ENCODE results near the gene C6orf47. TPM values are rescaled to one million over a fixed set of nuclear protein-coding genes. Genes with fewer than 3 reads are reported as not detected.

C6orf47 gene
- total and polyA plus RNA-seq, 2 of the 13 experiments (the other 11 are each of a cell fraction or from before 2014, with no cell fraction given): 1.7 to 18.1 TPM

- intact Hi-C loops (cut with micrococcal nuclease; ENCODE audit: unreplicated experiment) (no loop called here), in situ Hi-C loops (cut with HindIII; ENCODE audit: extremely low pct_ligation_motif_present, low pct_unique_long_range_greater_than_20kb) (no loop called here)
- WGBS (ENCODE audit: low lambda C conversion rate): 95% methylated on average over 5 of the region's 5 CpGs
- BruUV-seq (replicated peaks): no TSS peak
- DNase-seq (ENCODE audit: low spot score) (no peak), ATAC-seq (no peak), FAIRE-seq (no peak)
- Histone ChIP-seq H3K27me3 (ENCODE audit: control insufficient read depth in 1 of 2, insufficient read depth in 2 of 2, low read length in 2 of 2) (no peaks in the 10 kb centered on the region), H3K9ac (ENCODE audit: insufficient read depth, low read depth, low read length) (no peak overlapping the region), H3K27ac (ENCODE audit: extremely low read length, insufficient read depth, low read length) (no peak overlapping the region), H3K36me3 (replicated peaks in 1 of 2; ENCODE audit: control insufficient read depth in 1 of 2, insufficient read depth in 2 of 2, low read length in 2 of 2) (peaks cover 37 to 44% of the 10 kb centered on the region in 2 experiments), H3K4me2 (ENCODE audit: low read depth, low read length) (no peak overlapping the region), H3K4me1 (ENCODE audit: insufficient read depth, low read length) (peaks cover 33% of the 10 kb centered on the region), H2AFZ (ENCODE audit: low read length) (no peak overlapping the region), H3K4me3 (replicated peaks in 1 of 3; ENCODE audit: insufficient read depth in 1 of 3, low read depth in 2 of 3, low read length in 3 of 3) (no peak overlapping the region), H4K20me1 (ENCODE audit: insufficient read depth, low read length) (no peaks in the 10 kb centered on the region), H3K79me2 (ENCODE audit: insufficient read depth, low read length) (no peaks in the 10 kb centered on the region), H3K9me3 (ENCODE audit: low read length) (no peaks in the 10 kb centered on the region)
- no peak for TF ChIP-seq AHDC1 (CRISPR knock-in tag; IDR thresholded peaks at IDR 0.05; ENCODE audit: borderline replicate concordance)
- POLR2A ChIA-PET: interaction anchor here (1.4 kb wide), 1 partner anchor 16 kb away, joined by 3 read pairs; the partner anchor contains the start of gene LY6G5B
- CTCF ChIA-PET (ENCODE audit: low intra/inter-chr PET ratio, low total read pairs): no interaction called here
Measured at GRCh38 chr6:31686483-31686882, 25.9 kb upstream of the C6orf47 start.

Data from HepG2 (cell line).